Caco-2 (cell line): ENCODE measurements around the gene WIPF2. TPM values are rescaled to one million over a fixed set of nuclear protein-coding genes. Genes with fewer than 3 reads are reported as not detected.

ENCODE experiments used
- Bru-seq: library from RNA; stranded (reverse); fragments of 400-500 nt; gene quantifications from one replicate; lab custom pipeline; 2021; lab: Mats Ljungman, UMichigan
- BruChase-seq, 2 experiments: library from RNA; stranded (reverse); fragments of 400-500 nt; gene quantifications; one replicate each; lab custom pipeline; 2021; lab: Mats Ljungman, UMichigan
- BruUV-seq: library from RNA; stranded (reverse); fragments of 400-500 nt; replicated peaks from 2 replicates; lab custom pipeline; 2021; lab: Mats Ljungman, UMichigan
- CTCF ChIA-PET: fragments of 300-600 bp; sonication (Branson Sonifier 250); formaldehyde crosslinking; loops from one replicate; lab custom pipeline; 2022; ENCODE audit warnings: antibody characterized with exemption; lab: Charles Lee
- POLR2A ChIA-PET: fragments of 300-600 bp; sonication (Branson Sonifier 250); formaldehyde crosslinking; loops from one replicate; lab custom pipeline; 2022; ENCODE audit warnings: antibody characterized with exemption; lab: Charles Lee
- DNase-seq, 2 experiments: peaks; one replicate each; pipeline versions ENCODE4 v3.0.0 to v3.0.0-alpha.2; 2020 to 2022
- H3K27me3 ChIP-seq: replicated peaks from 2 replicates; pipeline ENCODE4 v1.6.0; 2011; ENCODE audit warnings: low read length; ENCODE audit not compliant: control insufficient read depth, insufficient read depth
- H3K36me3 ChIP-seq: 2 replicates; pipeline ENCODE4 v1.5.1; 2011; ENCODE audit warnings: low read length; ENCODE audit not compliant: control insufficient read depth, insufficient read depth
- H3K4me1 ChIP-seq: fragments of 250-450 bp; sonication (Bioruptor Pico); 2 replicates; pipeline ENCODE4 v1.5.1; 2020; ENCODE audit warnings: mild to moderate bottlenecking
- H3K4me3 ChIP-seq: 2 replicates; pipeline ENCODE4 v1.5.1; 2011; ENCODE audit warnings: low read depth, mild to moderate bottlenecking, control low read depth, low read length
- H3K9me3 ChIP-seq: fragments of 250-450 bp; sonication (Bioruptor Pico); 2 replicates; pipeline ENCODE4 v1.5.1; 2020; ENCODE audit warnings: mild to moderate bottlenecking, moderate library complexity
- H3K27ac Mint-ChIP-seq: one replicate; pipeline ENCODE4 v1.8.0; 2022; ENCODE audit warnings: mixed read lengths; ENCODE audit not compliant: unreplicated experiment
- H3K27me3 Mint-ChIP-seq: one replicate; pipeline ENCODE4 v1.8.0; 2022; ENCODE audit warnings: mixed read lengths; ENCODE audit not compliant: insufficient read depth, unreplicated experiment
- H3K36me3 Mint-ChIP-seq: one replicate; pipeline ENCODE4 v1.8.0; 2022; ENCODE audit warnings: mild to moderate bottlenecking, mixed read lengths; ENCODE audit not compliant: insufficient read depth, unreplicated experiment
- H3K4me1 Mint-ChIP-seq: one replicate; pipeline ENCODE4 v1.8.0; 2022; ENCODE audit warnings: low read depth, mixed read lengths; ENCODE audit not compliant: unreplicated experiment
- H3K4me3 Mint-ChIP-seq: one replicate; pipeline ENCODE4 v1.8.0; 2022; ENCODE audit warnings: mild to moderate bottlenecking, moderate library complexity, mixed read lengths; ENCODE audit not compliant: unreplicated experiment
- H3K9me3 Mint-ChIP-seq: one replicate; pipeline ENCODE4 v1.8.0; 2022; ENCODE audit warnings: mixed read lengths; ENCODE audit not compliant: unreplicated experiment
- intact Hi-C: fragments of 100-400 bp; cut with micrococcal nuclease; formaldehyde crosslinking; loops from one replicate; pipeline ENCODE4 v1.10.0; 2022; ENCODE audit not compliant: unreplicated experiment
- long read RNA-seq: library from polyadenylated mRNA; stranded (forward); transcript quantifications from one replicate; pipeline ENCODE4 v2.0.0, GENCODE V29; 2022
- total RNA-seq: library from RNA; stranded (reverse); gene quantifications from 2 replicates; pipeline ENCODE4 v1.2.3, GENCODE V29; 2022
- TF ChIP-seq, protein P1 (sequence below), 2 experiments: fragments of 200-600 bp in 1 of 2; IDR thresholded peaks; 1 replicate in 1 of 2; 2 replicates in 1 of 2; pipeline versions ENCODE4 v1.5.1 to v1.8.0; 2011 to 2022; ENCODE audit warnings: antibody characterized with exemption in 1 of 2, control low read depth in 1 of 2, inconsistent platforms in 1 of 2, low read depth in 1 of 2, low read length in 1 of 2, mild to moderate bottlenecking in 1 of 2, moderate library complexity in 1 of 2; ENCODE audit not compliant: insufficient read depth in 1 of 2, severe bottlenecking in 1 of 2, unreplicated experiment in 1 of 2

Gene WIPF2, protein sequence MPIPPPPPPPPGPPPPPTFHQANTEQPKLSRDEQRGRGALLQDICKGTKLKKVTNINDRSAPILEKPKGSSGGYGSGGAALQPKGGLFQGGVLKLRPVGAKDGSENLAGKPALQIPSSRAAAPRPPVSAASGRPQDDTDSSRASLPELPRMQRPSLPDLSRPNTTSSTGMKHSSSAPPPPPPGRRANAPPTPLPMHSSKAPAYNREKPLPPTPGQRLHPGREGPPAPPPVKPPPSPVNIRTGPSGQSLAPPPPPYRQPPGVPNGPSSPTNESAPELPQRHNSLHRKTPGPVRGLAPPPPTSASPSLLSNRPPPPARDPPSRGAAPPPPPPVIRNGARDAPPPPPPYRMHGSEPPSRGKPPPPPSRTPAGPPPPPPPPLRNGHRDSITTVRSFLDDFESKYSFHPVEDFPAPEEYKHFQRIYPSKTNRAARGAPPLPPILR
- total RNA-seq, result 33.4 and 38.3 TPM in 2 replicates
- percentile 75 among the genes with signal in this experiment for Bru-seq, nascent RNA
- percentile 87 among the genes with signal in this experiment for BruChase-seq, experiment 1, labeled RNA remaining after a 2-hour chase
- percentile 85 among the genes with signal in this experiment for BruChase-seq, experiment 2, labeled RNA remaining after a 6-hour chase
- long read RNA-seq, full-length matches to known transcripts, result 15 of 38 reads
- long read RNA-seq, partial matches to known transcripts, result 5 of 38 reads
- long read RNA-seq, other reads (novel, unspliced or antisense), result 18 of 38 reads

DNA sequence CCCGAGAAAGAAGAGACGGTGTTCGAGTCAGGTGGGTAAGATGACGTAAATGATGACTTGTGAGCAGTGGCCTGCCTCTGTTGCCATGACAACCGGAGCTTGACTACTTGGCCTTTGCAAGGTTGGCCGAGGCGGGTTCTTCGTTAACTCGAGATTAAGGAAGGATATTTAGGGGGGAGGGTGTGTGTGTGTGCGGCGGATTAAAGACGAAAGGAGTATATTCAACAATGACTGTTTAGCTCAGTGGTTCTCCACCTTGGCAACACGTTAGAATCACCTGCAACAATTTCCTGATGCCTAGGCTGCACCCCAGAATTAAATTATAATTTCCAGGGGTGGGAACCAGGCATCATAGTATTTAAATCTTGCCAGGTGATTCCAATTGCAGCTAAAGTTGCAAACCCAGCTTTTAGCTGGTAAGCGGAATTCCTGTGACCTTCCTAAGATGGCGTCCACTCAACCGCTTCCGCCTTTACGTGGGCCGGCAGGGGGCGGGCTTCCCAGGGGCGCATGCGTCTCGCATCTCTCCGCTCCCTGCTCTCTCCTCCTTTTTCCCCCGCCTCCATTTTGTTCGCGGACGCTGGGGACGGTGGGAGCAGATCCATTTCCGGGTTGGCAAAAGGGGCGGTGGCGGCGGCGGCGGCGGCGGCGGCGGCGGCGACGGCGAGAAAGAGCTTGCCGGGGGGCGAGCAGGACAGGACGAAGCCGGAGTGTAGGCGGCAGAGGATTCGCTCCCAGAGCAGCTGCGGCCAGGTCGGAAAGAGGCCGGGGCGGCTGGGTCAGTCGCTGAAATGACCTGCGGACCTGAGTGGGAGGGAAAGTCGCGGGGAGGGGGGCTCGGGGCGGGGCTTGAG lies at the start of gene WIPF2:
WIPF2 (plus strand) TSS at position 565 of the 854 bp plus-strand sequence. CDS start 37,156 bp downstream, outside the sequence.
- H3K4me1 Mint-ChIP-seq, result peaks cover 13% of the 10 kb centered on the region
- peak within 1 kb of the TSS; percentile 91 for H3K4me3 Mint-ChIP-seq
- TSS peak; percentile 90 for BruUV-seq
- TF ChIP-seq, protein P1, sequence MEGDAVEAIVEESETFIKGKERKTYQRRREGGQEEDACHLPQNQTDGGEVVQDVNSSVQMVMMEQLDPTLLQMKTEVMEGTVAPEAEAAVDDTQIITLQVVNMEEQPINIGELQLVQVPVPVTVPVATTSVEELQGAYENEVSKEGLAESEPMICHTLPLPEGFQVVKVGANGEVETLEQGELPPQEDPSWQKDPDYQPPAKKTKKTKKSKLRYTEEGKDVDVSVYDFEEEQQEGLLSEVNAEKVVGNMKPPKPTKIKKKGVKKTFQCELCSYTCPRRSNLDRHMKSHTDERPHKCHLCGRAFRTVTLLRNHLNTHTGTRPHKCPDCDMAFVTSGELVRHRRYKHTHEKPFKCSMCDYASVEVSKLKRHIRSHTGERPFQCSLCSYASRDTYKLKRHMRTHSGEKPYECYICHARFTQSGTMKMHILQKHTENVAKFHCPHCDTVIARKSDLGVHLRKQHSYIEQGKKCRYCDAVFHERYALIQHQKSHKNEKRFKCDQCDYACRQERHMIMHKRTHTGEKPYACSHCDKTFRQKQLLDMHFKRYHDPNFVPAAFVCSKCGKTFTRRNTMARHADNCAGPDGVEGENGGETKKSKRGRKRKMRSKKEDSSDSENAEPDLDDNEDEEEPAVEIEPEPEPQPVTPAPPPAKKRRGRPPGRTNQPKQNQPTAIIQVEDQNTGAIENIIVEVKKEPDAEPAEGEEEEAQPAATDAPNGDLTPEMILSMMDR (IDR thresholded peaks at IDR 0.05; ENCODE audit: insufficient read depth in 1 of 2, low read depth in 1 of 2, low read length in 1 of 2, severe bottlenecking in 1 of 2, unreplicated experiment in 1 of 2), result peak; percentile 83
- no peaks in the 10 kb centered on the region for H3K36me3 ChIP-seq
- DNase-seq, result peak; percentile 98 to 99
- no peaks in the 10 kb centered on the region for H3K9me3 ChIP-seq
- H3K27me3 ChIP-seq, result no peaks in the 10 kb centered on the region
- H3K4me1 ChIP-seq, result no peaks in the 10 kb centered on the region; the same call in 1 of the 2 replicates
- H3K27me3 Mint-ChIP-seq, result no peaks in the 10 kb centered on the region
- no peaks in the 10 kb centered on the region for H3K9me3 Mint-ChIP-seq
- ChIA-PET POLR2A (interaction anchor here (0.5 to 2.5 kb wide), 22 partner anchors 10 to 199 kb away, joined by 3 to 17 read pairs (median 4); partner anchors contain the start of genes CASC3, CDC6, MED24 and TOP2A), CTCF (interaction anchor here (0.6 to 2.3 kb wide), 37 partner anchors 10 to 597 kb away, joined by 3 to 29 read pairs (median 4); partner anchors contain the start of genes CASC3, CDC6, MED24 and NR1D1)
- H3K36me3 Mint-ChIP-seq, result peaks cover 17% of the 10 kb centered on the region
- peak within 1 kb of the TSS; percentile 67 for H3K4me3 ChIP-seq
- intact Hi-C loops, result loop anchor here (1.0 to 2.0 kb wide), 2 partner anchors 16 to 68 kb away; partner anchors contain the start of gene CDC6
- peak within 1 kb of the TSS; percentile 94 for H3K27ac Mint-ChIP-seq

DNA sequence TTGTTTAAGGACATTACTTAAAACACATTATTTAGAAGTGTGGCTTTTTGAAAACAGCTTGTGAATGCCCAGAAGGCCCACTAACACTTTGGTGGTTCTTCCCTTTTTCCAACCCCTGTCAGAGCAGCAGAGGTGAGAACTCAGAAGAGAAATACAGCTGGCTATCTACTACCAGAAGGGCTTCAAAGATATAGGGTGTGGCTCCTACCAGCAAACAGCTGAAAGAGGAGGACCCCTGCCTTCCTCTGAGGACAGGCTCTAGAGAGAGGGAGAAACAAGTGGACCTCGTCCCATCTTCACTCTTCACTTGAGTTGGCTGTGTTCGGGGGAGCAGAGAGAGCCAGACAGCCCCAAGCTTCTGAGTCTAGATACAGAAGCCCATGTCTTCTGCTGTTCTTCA lies 48.8 kb upstream of the WIPF2 start:
- Histone ChIP-seq H3K4me1 (peaks cover 7% of the 10 kb centered on the region), H3K4me3 (no peak overlapping the region), H3K9me3 (no peaks in the 10 kb centered on the region), H3K27me3 (no peaks in the 10 kb centered on the region), H3K36me3 (peaks cover 9% of the 10 kb centered on the region)
- Mint-ChIP-seq H3K4me3 (no peak overlapping the region), H3K9me3 (no peaks in the 10 kb centered on the region), H3K27me3 (no peaks in the 10 kb centered on the region), H3K27ac (no peak overlapping the region), H3K4me1 (peaks cover 31% of the 10 kb centered on the region), H3K36me3 (peaks cover 96% of the 10 kb centered on the region)
- intact Hi-C loops, result no loop called here
- no peak for DNase-seq
- ChIA-PET CTCF (no interaction called here), POLR2A (no interaction called here)
- no TSS peak for BruUV-seq
- TF ChIP-seq, protein P1 (IDR thresholded peaks at IDR 0.05; ENCODE audit: insufficient read depth in 1 of 2, low read depth in 1 of 2, low read length in 1 of 2, severe bottlenecking in 1 of 2, unreplicated experiment in 1 of 2), result no peak
